Nephron (organoid): ENCODE data around the gene SEL1L3.
A peak's percentile ranks its signal among the peaks of the same experiment; 100 is the strongest.

Experiments
- H3K27ac Mint-ChIP-seq, 3 experiments: 2 replicates each; pipeline ENCODE4 v1.8.0; 2020; ENCODE audit warnings: mixed read lengths in 3 of 3, mild to moderate bottlenecking in 2 of 3, moderate library complexity in 1 of 3
- H3K27me3 Mint-ChIP-seq: 2 replicates; pipeline ENCODE4 v1.8.0; 2021; ENCODE audit warnings: low read depth, mild to moderate bottlenecking, moderate library complexity, mixed read lengths
- H3K36me3 Mint-ChIP-seq: 2 replicates; pipeline ENCODE4 v1.8.0; 2020; ENCODE audit warnings: low read depth, mixed read lengths
- H3K4me1 Mint-ChIP-seq: 2 replicates; pipeline ENCODE4 v1.8.0; 2020; ENCODE audit warnings: mixed read lengths
- H3K4me3 Mint-ChIP-seq, 3 experiments: 2 replicates each; pipeline ENCODE4 v1.8.0; 2020; ENCODE audit warnings: mild to moderate bottlenecking in 3 of 3, mixed read lengths in 3 of 3, moderate library complexity in 2 of 3
- H3K9me3 Mint-ChIP-seq: 2 replicates; pipeline ENCODE4 v1.8.0; 2020; ENCODE audit warnings: mixed read lengths
- CTCF ChIP-seq, 3 experiments: fragments of 200-600 bp; sonication (generic); IDR thresholded peaks; one replicate each; pipeline ENCODE4 v1.5.0; 2021; ENCODE audit warnings: antibody characterized with exemption in 3 of 3; ENCODE audit not compliant: unreplicated experiment in 3 of 3

SEL1L3 gene

DNA sequence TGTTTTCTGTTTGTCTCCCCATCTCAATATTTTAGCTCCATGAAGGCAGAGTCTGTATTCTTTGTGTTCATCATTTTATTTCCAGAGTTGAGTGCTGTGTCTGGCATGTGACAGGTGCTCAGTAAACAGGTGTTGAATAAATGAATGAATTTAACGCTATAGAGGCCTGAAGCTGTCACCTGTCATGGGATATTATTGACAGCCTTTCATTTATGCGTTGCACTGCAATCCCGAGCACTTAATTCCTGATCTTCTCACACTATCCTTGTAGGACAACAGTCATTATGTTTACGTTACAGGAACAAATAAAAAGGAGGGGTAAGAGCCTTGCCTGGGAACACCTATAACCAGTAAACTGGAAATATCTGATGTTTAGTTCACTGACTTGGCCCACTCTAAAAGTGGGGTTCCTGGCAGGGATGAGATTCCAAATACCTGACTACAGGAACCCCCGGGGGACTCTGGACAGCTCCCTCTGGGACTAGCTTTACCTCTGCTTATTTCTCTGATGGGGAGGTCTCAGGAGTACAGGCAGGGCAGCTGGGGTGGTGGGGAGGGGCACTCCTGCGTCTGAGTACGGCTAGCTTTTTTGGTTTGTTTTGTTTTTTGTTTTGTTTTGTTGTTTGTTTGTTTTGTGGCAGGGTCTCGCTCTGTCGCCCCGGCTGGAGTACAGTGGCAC, 36.6 kb downstream of the SEL1L3 start:
- Mint-ChIP-seq H3K27ac (peak overlapping the region in 2 of 3 experiments; percentile 12 to 72), H3K9me3 (no peaks in the 10 kb centered on the region), H3K27me3 (no peaks in the 10 kb centered on the region), H3K4me3 (no peak overlapping the region), H3K4me1 (peaks cover 29% of the 10 kb centered on the region), H3K36me3 (no peaks in the 10 kb centered on the region)
- TF ChIP-seq CTCF (IDR thresholded peaks at IDR 0.05; ENCODE audit: unreplicated experiment in 3 of 3) = no peak

- peak overlapping the region in 1 of 3 experiments; percentile 3 for H3K27ac Mint-ChIP-seq
- peaks cover 33% of the 10 kb centered on the region for H3K4me1 Mint-ChIP-seq
- H3K4me3 Mint-ChIP-seq = no peak overlapping the region
- no peaks in the 10 kb centered on the region for H3K9me3 Mint-ChIP-seq
- no peaks in the 10 kb centered on the region for H3K36me3 Mint-ChIP-seq
- TF ChIP-seq CTCF (IDR thresholded peaks at IDR 0.05; ENCODE audit: unreplicated experiment in 3 of 3) = no peak
- no peaks in the 10 kb centered on the region for H3K27me3 Mint-ChIP-seq
These were observed 39.2 kb downstream of the SEL1L3 start for GRCh38 chr4:25823632-25824031.

GRCh38 chr4:25821899-25822298, 40.9 kb downstream of the SEL1L3 start:
- Mint-ChIP-seq H3K27ac (no peak overlapping the region), H3K36me3 (no peaks in the 10 kb centered on the region), H3K4me3 (no peak overlapping the region), H3K27me3 (no peaks in the 10 kb centered on the region), H3K9me3 (no peaks in the 10 kb centered on the region), H3K4me1 (peaks cover 37% of the 10 kb centered on the region)
- TF ChIP-seq CTCF (IDR thresholded peaks at IDR 0.05; ENCODE audit: unreplicated experiment in 3 of 3) = no peak

DNA sequence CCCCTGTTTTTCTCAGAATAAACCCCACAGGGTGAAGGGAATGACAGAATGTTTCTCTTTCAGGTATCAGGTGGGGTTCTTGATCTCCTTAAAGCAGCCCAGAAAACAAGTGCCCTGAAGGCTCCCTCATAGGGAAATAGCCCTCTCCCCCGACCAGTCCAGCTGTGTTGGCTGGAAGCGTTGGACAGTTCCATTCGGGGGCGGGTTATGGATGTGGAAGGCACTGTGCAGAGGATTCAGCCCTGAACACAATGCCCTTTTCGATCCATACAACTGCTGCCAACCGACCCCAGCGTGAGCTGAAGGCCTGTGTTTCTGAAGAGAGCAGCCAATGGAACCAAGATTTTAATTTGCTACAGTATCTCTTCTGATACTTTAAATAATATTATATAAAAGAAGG, 41.5 kb downstream of the SEL1L3 start:
- Mint-ChIP-seq H3K9me3 (no peaks in the 10 kb centered on the region), H3K4me3 (no peak overlapping the region), H3K4me1 (peaks cover 36% of the 10 kb centered on the region), H3K36me3 (no peaks in the 10 kb centered on the region), H3K27me3 (no peaks in the 10 kb centered on the region), H3K27ac (no peak overlapping the region)
- no peak for TF ChIP-seq CTCF (IDR thresholded peaks at IDR 0.05; ENCODE audit: unreplicated experiment in 3 of 3)

GRCh38 chr4:25818876-25819275, 43.9 kb downstream of the SEL1L3 start:
- no peaks in the 10 kb centered on the region for H3K9me3 Mint-ChIP-seq
- no peaks in the 10 kb centered on the region for H3K27me3 Mint-ChIP-seq
- H3K4me1 Mint-ChIP-seq = peaks cover 30% of the 10 kb centered on the region
- no peak overlapping the region for H3K27ac Mint-ChIP-seq
- H3K4me3 Mint-ChIP-seq = no peak overlapping the region
- no peaks in the 10 kb centered on the region for H3K36me3 Mint-ChIP-seq
- TF ChIP-seq CTCF (IDR thresholded peaks at IDR 0.05; ENCODE audit: unreplicated experiment in 3 of 3) = no peak

GRCh38 chr4:25818371-25818871, 44.4 kb downstream of the SEL1L3 start:
- no peaks in the 10 kb centered on the region for H3K27me3 Mint-ChIP-seq
- H3K36me3 Mint-ChIP-seq = no peaks in the 10 kb centered on the region
- H3K27ac Mint-ChIP-seq = no peak overlapping the region
- TF ChIP-seq CTCF (IDR thresholded peaks at IDR 0.05; ENCODE audit: unreplicated experiment in 3 of 3) = no peak
- H3K9me3 Mint-ChIP-seq = no peaks in the 10 kb centered on the region
- H3K4me3 Mint-ChIP-seq = no peak overlapping the region
- peaks cover 31% of the 10 kb centered on the region for H3K4me1 Mint-ChIP-seq
